Lower leg skin (tissue), 4 donors: ENCODE results near the gene IL17B. TPM values are rescaled to one million over a fixed set of nuclear protein-coding genes. Genes with fewer than 3 reads are reported as not detected.

Source experiments
- DNase-seq, 2 donors: peaks; one replicate each; pipeline ENCODE4 v3.0.0-alpha.2; 2019; ENCODE audit warnings: low spot score in 2 of 2
- H3K4me3 ChIP-seq: fragments of 200-600 bp; sonication (generic); 2 replicates; pipeline ENCODE4 v1.5.1; 2017; ENCODE audit warnings: mild to moderate bottlenecking, low read depth; ENCODE audit not compliant: poor library complexity, severe bottlenecking
- POLR2A ChIP-seq, 2 donors: fragments of 450-650 bp; IDR thresholded peaks; one replicate each; pipeline ENCODE4 v1.6.1; 2016 to 2017; ENCODE audit warnings: antibody characterized with exemption in 2 of 2, mild to moderate bottlenecking in 1 of 2, moderate library complexity in 1 of 2
- WGBS, 2 donors: methylation state at CpG; one replicate each; pipeline ENCODE4 v1.1.5; 2018; 5-methylcytosine and 5-hydroxymethylcytosine counted together
- intact Hi-C: fragments of 100-400 bp; cut with DNase I; formaldehyde crosslinking; loops from one replicate; pipeline ENCODE4 v1.15.0; 2023; ENCODE audit warnings: low total_unique reads
- total RNA-seq, 4 donors: library from RNA; depleted of rRNA; stranded (reverse); fragments of >200 nt; gene quantifications; one replicate each; pipeline ENCODE4 v1.1.0, GENCODE V29; 2016
- TF ChIP-seq, protein P1 (sequence below), 3 donors: fragments of 450-650 bp; IDR thresholded peaks; one replicate each; pipeline ENCODE4 v1.5.1; 2016; ENCODE audit warnings: antibody characterized with exemption in 3 of 3, mild to moderate bottlenecking in 3 of 3, moderate library complexity in 2 of 3

Gene IL17B
- total RNA-seq, 4 donors from 2014 or later, result not detected

- H3K4me3 ChIP-seq, result no peak overlapping the region
- no peak for DNase-seq
- 85 to 88% methylated on average over 5 of the region's 5 CpGs for WGBS, 2 donors
- no peak for TF ChIP-seq POLR2A (IDR thresholded peaks at IDR 0.05)
- TF ChIP-seq, protein P1, sequence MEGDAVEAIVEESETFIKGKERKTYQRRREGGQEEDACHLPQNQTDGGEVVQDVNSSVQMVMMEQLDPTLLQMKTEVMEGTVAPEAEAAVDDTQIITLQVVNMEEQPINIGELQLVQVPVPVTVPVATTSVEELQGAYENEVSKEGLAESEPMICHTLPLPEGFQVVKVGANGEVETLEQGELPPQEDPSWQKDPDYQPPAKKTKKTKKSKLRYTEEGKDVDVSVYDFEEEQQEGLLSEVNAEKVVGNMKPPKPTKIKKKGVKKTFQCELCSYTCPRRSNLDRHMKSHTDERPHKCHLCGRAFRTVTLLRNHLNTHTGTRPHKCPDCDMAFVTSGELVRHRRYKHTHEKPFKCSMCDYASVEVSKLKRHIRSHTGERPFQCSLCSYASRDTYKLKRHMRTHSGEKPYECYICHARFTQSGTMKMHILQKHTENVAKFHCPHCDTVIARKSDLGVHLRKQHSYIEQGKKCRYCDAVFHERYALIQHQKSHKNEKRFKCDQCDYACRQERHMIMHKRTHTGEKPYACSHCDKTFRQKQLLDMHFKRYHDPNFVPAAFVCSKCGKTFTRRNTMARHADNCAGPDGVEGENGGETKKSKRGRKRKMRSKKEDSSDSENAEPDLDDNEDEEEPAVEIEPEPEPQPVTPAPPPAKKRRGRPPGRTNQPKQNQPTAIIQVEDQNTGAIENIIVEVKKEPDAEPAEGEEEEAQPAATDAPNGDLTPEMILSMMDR (IDR thresholded peaks at IDR 0.05), result no peak
- intact Hi-C loops, result loop anchor here (5.0 to 10.0 kb wide), 3 partner anchors 52 to 237 kb away; no protein-coding TSS in a partner anchor
These were observed 804 bp upstream of the IL17B start for GRCh38 chr5:149379818-149380374.

- no peak for TF ChIP-seq POLR2A (IDR thresholded peaks at IDR 0.05)
- TF ChIP-seq, protein P1 (IDR thresholded peaks at IDR 0.05), result no peak
- intact Hi-C loops, result no loop called here
- WGBS, 2 donors, result 46 to 61% methylated on average over 5 of the region's 5 CpGs
These were observed 761 bp downstream of the IL17B start for GRCh38 chr5:149378241-149378820.

DNA sequence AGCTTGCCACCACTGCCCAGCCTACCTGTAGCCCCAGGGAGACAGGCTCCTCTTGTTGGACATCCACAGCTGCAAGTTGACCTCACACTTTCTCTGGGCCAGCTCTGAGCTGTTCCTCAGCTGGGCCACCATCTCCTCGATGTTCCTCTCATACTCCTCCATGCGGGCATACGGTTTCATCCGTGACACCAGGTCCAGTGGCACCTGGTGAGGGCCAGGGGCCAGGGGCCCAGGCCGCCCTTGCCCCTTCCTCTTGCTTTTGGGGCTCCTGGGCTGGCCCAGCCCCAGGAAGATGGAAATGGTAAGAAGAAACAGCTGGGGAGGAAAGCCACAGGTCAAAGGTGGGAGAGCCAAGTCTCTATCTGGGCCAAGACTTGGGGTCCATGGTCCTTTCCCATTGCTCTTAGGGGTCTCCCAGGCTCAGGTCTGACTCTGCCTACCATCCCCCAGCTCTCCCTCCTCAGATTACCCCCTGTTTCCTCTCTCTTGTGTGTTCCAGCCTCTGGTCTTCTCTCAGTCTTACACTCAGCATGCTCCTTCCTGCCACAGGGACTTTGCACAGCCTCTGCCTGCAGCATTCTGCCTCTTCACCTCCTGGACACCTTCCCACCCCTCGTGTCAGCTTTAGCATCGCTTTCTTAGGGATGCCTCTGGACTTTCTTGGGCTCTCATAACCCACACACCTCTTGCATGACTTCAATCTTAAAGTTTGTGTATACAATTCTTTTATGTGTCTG, 2.2 kb downstream of the IL17B start:
- TF ChIP-seq, protein P1 (IDR thresholded peaks at IDR 0.05), result no peak
- TF ChIP-seq POLR2A (IDR thresholded peaks at IDR 0.05), result no peak
- DNase-seq, result peak in 1 of 2 donors; percentile 74
- WGBS, 2 donors, result 91 to 92% methylated on average over 4 to 7 of the region's 7 CpGs
- no peak overlapping the region for H3K4me3 ChIP-seq
- intact Hi-C loops, result no loop called here

More at GRCh38 chr5:149378241-149378820, 761 bp downstream of the IL17B start:
- no peak overlapping the region for H3K4me3 ChIP-seq
- no peak for DNase-seq

DNA sequence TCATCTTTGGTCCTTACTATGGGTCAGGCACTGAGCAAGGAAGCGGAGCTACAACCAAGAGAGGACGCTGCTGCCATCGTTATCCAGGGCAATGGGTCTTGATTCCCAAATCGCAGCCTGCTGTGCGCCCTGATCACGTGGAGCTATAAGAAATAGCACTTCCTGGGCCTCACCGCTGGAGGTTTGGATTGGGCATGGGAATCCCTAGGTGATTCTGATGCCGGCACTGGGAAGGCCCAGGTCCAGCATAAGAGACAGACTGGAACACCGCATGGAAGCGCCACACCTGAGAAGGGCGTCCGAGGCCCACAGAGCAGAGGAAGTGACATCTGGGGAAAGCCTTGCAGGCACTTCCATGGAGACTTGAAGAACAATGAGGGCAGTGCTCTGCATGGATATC, 3.0 kb downstream of the IL17B start:
- intact Hi-C loops, result no loop called here
- TF ChIP-seq POLR2A (IDR thresholded peaks at IDR 0.05), result no peak
- TF ChIP-seq, protein P1 (IDR thresholded peaks at IDR 0.05), result no peak
- WGBS, 2 donors, result 94 to 98% methylated on average over 12 of the region's 12 CpGs
- peak in 1 of 2 donors; percentile 58 for DNase-seq
- H3K4me3 ChIP-seq, result no peak overlapping the region

DNA sequence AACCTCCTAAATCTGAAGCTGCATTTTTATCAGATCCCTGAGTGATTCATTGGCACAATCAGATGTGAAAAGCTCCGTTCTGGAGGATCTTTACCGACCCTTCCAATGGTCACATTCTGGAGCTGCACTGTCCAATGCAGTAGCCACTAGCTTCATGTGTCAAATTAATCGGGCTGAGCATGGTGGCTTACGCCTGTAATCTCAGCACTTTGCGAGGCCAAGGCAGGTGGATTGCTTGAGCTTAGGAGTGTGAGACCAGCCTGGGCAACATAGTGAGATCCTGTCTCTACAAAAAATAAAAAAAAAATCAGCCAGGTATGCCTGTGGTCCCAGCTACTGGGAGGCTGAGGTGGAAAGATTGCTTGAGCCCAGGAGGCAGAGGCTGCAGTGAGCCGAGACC, 3.7 kb downstream of the IL17B start:
- intact Hi-C loops, result no loop called here
- no peak for TF ChIP-seq POLR2A (IDR thresholded peaks at IDR 0.05)
- TF ChIP-seq, protein P1 (IDR thresholded peaks at IDR 0.05), result no peak
- no peak overlapping the region for H3K4me3 ChIP-seq
- 89 to 96% methylated on average over 6 of the region's 6 CpGs for WGBS, 2 donors
- peak in 1 of 2 donors; percentile 62 for DNase-seq
